ENCODE results near the gene NLN.
"Not testable (repeated sequence)": the region's sequence is repeated elsewhere in the genome, so short reads cannot be mapped to it uniquely, and the experiment has no call there.

NLN gene

DNA sequence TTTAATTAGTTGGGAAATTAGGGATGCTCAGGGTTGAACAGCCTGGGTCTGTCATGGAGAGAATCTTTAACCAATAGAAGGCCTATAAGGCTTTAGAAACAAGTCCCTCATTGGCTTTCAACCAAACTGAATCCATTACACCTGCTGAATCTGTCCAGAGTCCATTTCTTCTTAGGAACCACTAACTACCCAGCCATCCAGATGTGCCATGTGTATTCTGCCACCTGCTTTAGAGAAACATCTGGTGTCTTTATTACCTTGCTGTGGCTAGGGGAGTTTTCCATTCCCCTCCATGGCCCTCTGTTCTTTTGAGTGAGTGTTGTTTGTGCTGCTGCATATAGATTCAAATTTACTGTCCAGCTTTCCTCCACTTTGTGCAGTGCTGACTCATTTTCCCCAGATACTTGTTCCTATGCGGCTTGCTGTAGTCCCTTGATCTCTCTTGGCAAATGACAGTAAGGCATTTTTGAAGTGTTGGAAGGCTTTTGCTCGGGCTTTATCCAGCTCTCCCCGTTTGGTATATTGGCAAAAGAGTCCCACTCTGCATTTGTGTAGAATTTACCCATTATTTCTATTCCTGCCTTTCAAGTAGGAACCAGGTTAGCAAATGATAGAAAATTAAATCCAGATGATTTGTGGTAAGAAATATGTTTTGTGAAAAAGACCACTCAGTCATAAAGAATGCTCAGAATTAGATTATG lies 54.6 kb downstream of the NLN start:
- TF ChIP-seq, protein P1, sequence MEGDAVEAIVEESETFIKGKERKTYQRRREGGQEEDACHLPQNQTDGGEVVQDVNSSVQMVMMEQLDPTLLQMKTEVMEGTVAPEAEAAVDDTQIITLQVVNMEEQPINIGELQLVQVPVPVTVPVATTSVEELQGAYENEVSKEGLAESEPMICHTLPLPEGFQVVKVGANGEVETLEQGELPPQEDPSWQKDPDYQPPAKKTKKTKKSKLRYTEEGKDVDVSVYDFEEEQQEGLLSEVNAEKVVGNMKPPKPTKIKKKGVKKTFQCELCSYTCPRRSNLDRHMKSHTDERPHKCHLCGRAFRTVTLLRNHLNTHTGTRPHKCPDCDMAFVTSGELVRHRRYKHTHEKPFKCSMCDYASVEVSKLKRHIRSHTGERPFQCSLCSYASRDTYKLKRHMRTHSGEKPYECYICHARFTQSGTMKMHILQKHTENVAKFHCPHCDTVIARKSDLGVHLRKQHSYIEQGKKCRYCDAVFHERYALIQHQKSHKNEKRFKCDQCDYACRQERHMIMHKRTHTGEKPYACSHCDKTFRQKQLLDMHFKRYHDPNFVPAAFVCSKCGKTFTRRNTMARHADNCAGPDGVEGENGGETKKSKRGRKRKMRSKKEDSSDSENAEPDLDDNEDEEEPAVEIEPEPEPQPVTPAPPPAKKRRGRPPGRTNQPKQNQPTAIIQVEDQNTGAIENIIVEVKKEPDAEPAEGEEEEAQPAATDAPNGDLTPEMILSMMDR (IDR thresholded peaks at IDR 0.05; ENCODE audit: control extremely low read depth, extremely low read depth, low read depth, missing control alignments) = no peak
- ChIA-PET CTCF (interaction anchor here (2.3 kb wide), 1 partner anchor 19 kb away, joined by 7 read pairs; no protein-coding TSS in a partner anchor), POLR2A (no interaction called here)
- no peak for DNase-seq (ENCODE audit: extremely low spot score)

DNA sequence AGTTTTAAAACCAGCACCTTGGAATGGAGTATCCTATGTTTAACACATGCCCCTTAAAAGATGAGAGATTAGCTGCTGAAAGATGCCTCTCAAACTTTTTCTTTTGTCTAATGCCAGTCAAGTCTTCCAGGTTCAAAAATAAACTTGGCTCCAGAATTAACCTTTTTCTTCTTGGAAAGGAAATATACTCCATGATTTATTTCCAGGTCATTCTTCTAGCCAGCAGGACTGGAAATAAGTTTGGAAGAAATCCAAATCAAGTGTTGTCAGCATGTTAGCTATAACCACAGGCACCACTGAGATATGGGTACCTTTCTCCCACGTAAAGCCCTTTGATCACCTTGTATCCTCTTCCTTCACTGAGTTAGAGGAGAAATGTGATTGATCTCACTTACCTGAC lies 56.1 kb downstream of the NLN start:
- POLR2A ChIA-PET = no interaction called here
- TF ChIP-seq, protein P1 (IDR thresholded peaks at IDR 0.05; ENCODE audit: control extremely low read depth, extremely low read depth, low read depth, missing control alignments) = no peak
- CTCF ChIA-PET = interaction anchor here (1.0 kb wide), 1 partner anchor 57 kb away, joined by 3 read pairs; no protein-coding TSS in a partner anchor

DNA sequence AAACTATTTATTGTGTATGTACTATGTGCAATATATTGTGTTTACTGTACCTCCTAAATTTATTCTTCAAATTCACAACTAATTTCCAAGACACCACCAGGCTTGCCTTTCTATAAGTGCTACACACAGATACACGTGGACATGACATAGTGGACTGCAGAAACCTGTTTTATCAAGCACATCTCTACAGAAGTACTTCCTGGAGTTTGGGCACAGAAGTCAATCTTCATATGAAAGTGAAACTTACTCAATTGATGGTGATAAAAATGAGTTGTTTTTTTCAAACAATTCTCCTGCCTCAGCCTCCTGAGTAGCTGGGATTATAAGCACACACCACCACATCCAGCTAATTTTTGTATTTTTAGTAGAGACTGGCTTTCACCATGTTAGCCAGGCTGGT lies 57.6 kb downstream of the NLN start:
- POLR2A ChIA-PET = no interaction called here
- CTCF ChIA-PET = no interaction called here
- DNase-seq (ENCODE audit: extremely low spot score) = peak; percentile 14
- TF ChIP-seq, protein P1 (IDR thresholded peaks at IDR 0.05; ENCODE audit: control extremely low read depth, extremely low read depth, low read depth, missing control alignments) = no peak

More for the DNA sequence above, 56.1 kb downstream of the NLN start:
- no peak for DNase-seq (ENCODE audit: extremely low spot score)

DNA sequence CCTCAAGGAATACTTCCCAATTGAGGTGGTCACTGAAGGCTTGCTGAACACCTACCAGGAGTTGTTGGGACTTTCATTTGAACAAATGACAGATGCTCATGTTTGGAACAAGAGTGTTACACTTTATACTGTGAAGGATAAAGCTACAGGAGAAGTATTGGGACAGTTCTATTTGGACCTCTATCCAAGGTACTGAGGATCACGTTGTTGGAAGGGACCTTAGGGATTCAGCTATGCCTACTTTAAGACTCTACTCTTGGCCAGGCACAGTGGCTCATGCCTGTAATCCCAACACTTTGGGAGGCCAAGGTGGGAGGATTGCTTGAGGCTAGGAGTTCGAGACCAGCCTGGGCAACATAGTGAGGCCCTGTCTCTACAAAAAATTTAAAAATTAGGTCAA lies 66.3 kb downstream of the NLN start:
- DNase-seq (ENCODE audit: extremely low spot score); CTCF ChIA-PET; POLR2A ChIA-PET: not testable (repeated sequence)

DNA sequence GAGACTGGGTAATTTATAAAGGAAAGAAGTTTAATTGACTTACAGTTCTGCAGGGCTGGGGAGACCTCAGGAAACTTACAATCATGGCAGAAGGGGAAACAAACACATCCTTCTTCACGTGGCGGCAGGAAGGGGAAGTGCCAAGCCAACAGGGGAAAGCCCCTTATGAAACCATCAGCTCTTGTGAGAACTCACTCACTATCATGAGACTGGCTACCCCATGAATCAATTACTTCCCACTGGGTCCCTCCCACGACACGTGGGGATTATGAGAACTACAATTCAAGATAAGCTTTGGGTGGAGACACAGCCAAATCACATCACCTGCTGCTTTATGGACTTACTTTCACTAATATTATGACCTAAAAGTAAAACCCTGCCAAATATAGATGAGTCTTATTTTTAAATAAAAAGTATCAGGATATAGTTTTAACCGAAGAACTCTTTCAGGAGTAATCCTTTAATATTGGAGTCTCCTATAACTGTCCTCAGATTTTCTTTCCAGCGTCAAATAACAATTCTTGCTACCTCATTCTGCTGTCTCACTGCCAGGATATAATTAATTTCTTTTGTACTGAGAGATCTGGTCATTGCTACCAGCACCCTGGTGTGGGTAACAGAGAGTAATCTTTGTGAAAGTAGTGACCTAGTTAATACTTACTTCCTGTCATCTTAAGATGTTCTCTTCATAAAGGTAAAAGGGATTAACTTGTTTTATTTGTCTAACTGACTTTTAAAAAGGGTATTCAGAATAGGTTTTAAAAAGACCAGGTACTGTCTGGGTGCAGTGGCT lies 68.6 kb downstream of the NLN start:
- no peak for DNase-seq (ENCODE audit: extremely low spot score)
- ChIA-PET POLR2A (no interaction called here), CTCF (interaction anchor here (0.9 to 1.2 kb wide), 2 partner anchors 11 to 34 kb away, joined by 3 read pairs; no protein-coding TSS in a partner anchor)
- TF ChIP-seq, protein P1 (IDR thresholded peaks at IDR 0.05; ENCODE audit: control extremely low read depth, extremely low read depth, low read depth, missing control alignments) = no peak

DNA sequence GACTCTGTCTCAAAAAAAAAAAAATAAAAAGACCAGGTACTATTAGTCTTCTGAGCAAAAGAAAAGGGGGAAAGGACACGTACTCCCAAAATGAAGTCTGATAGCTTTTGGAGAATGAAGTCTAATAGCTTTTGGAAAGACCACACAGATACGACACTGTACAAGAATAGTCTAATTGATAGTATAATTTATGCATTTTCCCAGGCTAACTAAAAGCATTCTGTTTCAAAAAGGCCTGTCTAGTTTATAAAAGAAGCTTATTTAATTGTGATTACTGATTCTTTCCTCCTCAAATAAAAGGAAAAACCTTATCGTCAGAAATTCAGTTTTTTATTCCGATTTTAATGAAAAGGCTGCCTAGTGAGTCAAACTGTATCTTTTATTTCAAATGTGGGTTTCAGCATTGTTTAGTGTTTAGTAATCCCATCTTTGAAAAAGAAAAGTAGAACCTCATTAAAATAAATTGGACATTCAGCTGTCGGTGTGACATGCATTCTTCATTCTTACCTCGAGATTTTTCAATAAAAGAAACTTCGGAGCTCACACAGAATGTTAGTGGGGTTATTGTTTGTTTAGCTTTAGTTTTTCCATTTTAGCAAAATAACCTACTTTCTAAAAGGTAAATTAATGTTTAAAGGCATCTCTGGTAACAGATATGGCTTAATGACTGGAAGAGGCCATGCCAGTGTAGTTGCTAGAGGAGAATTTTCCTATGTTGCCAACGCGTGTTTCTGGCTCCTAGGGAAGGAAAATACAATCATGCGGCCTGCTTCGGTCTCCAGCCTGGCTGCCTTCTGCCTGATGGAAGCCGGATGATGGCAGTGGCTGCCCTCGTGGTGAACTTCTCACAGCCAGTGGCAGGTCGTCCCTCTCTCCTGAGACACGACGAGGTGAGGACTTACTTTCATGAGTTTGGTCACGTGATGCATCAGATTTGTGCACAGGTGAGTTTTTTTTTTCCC lies 70.0 kb downstream of the NLN start:
- TF ChIP-seq, protein P1 (IDR thresholded peaks at IDR 0.05; ENCODE audit: control extremely low read depth, extremely low read depth, low read depth, missing control alignments) = no peak
- DNase-seq (ENCODE audit: extremely low spot score) = no peak
- CTCF ChIA-PET = interaction anchor here (0.9 to 1.2 kb wide), 3 partner anchors 11 to 35 kb away, joined by 3 read pairs; no protein-coding TSS in a partner anchor
- POLR2A ChIA-PET = no interaction called here

Measured in GM10248 (cell line).